K562 (cell line): ENCODE results near the gene AGAP1.

ENCODE experiments used
- CTCF ChIP-seq, 3 experiments: IDR thresholded peaks in 2 of 3; conservative IDR thresholded peaks in 1 of 3; 2 replicates each; pipeline ENCODE4 v1.5.1; 2011 to 2012; ENCODE audit warnings: low read length in 3 of 3, mild to moderate bottlenecking in 3 of 3, control low read depth in 2 of 3, improper control_type of control experiment in 1 of 3, inconsistent platforms in 1 of 3, low read depth in 1 of 3, mixed read lengths in 1 of 3, moderate library complexity in 1 of 3; ENCODE audit not compliant: insufficient read depth in 2 of 3
- E2F6 ChIP-seq, 2 experiments: IDR thresholded peaks; 2 replicates each; pipeline ENCODE4 v1.6.1; 2011; ENCODE audit warnings: borderline replicate concordance in 1 of 2, control low read depth in 1 of 2, low read depth in 1 of 2, low read length in 1 of 2, mild to moderate bottlenecking in 1 of 2, mixed read lengths in 1 of 2, moderate library complexity in 1 of 2; ENCODE audit not compliant: insufficient read depth in 1 of 2, insufficient read length in 1 of 2, poor library complexity in 1 of 2, severe bottlenecking in 1 of 2; ENCODE audit errors: extremely low read depth in 1 of 2
- YY1 ChIP-seq, 3 experiments: IDR thresholded peaks; 2 replicates each; pipeline ENCODE4 v1.6.1; 2011; ENCODE audit warnings: low read length in 2 of 3, mild to moderate bottlenecking in 2 of 3, moderate library complexity in 2 of 3, borderline replicate concordance in 1 of 3, control low read depth in 1 of 3, low read depth in 1 of 3; ENCODE audit not compliant: insufficient read depth in 3 of 3, insufficient replicate concordance in 2 of 3, control insufficient read depth in 1 of 3, insufficient read length in 1 of 3; ENCODE audit errors: extremely low read depth in 1 of 3

- TF ChIP-seq E2F6 (IDR thresholded peaks at IDR 0.05; ENCODE audit: borderline replicate concordance in 1 of 2, extremely low read depth in 1 of 2, insufficient read depth in 1 of 2, insufficient read length in 1 of 2, low read depth in 1 of 2, low read length in 1 of 2, poor library complexity in 1 of 2, severe bottlenecking in 1 of 2): no peak
- TF ChIP-seq CTCF (IDR thresholded peaks at IDR 0.05 in 2 of 3, conservative IDR thresholded peaks at IDR 0.05 in 1 of 3; ENCODE audit: insufficient read depth in 2 of 3, low read depth in 1 of 3, low read length in 3 of 3): no peak
- TF ChIP-seq YY1 (IDR thresholded peaks at IDR 0.05; ENCODE audit: borderline replicate concordance in 1 of 3, control insufficient read depth in 1 of 3, extremely low read depth in 1 of 3, insufficient read depth in 3 of 3, insufficient read length in 1 of 3, insufficient replicate concordance in 2 of 3, low read depth in 1 of 3, low read length in 2 of 3): no peak
Observed at GRCh38 chr2:236046715-236047114, 552.9 kb downstream of the AGAP1 start.
